Osteocyte (in vitro differentiated cells): ENCODE data around the gene USP6. TPM values are rescaled to one million over a fixed set of nuclear protein-coding genes. Genes with fewer than 3 reads are reported as not detected.

Experiments used
- DNase-seq: peaks from one replicate; pipeline ENCODE4 v3.0.0; 2021; ENCODE audit warnings: mixed read lengths; ENCODE audit not compliant: unreplicated experiment; ENCODE audit errors: extremely low spot score
- H3K27ac Mint-ChIP-seq: one replicate; pipeline ENCODE4 v1.8.0; 2021; ENCODE audit warnings: mild to moderate bottlenecking, mixed read lengths; ENCODE audit not compliant: unreplicated experiment
- H3K27me3 Mint-ChIP-seq: one replicate; pipeline ENCODE4 v1.8.0; 2021; ENCODE audit warnings: mixed read lengths; ENCODE audit not compliant: unreplicated experiment
- H3K36me3 Mint-ChIP-seq: one replicate; pipeline ENCODE4 v1.8.0; 2021; ENCODE audit warnings: mixed read lengths; ENCODE audit not compliant: unreplicated experiment
- H3K4me1 Mint-ChIP-seq: one replicate; pipeline ENCODE4 v1.8.0; 2021; ENCODE audit warnings: mixed read lengths; ENCODE audit not compliant: unreplicated experiment
- H3K4me3 Mint-ChIP-seq: one replicate; pipeline ENCODE4 v1.8.0; 2021; ENCODE audit warnings: mild to moderate bottlenecking, moderate library complexity, mixed read lengths; ENCODE audit not compliant: unreplicated experiment
- H3K9me3 Mint-ChIP-seq: one replicate; pipeline ENCODE4 v1.8.0; 2021; ENCODE audit warnings: mixed read lengths; ENCODE audit not compliant: unreplicated experiment
- total RNA-seq: library from RNA; stranded (reverse); gene quantifications from 2 replicates; pipeline ENCODE4 v1.2.1, GENCODE V29; 2021
- TF ChIP-seq, protein P1 (sequence below): fragments of 200-600 bp; sonication (generic); IDR thresholded peaks from 2 replicates; pipeline ENCODE4 v1.5.0; 2021; ENCODE audit warnings: antibody characterized with exemption, mild to moderate bottlenecking, moderate library complexity

Gene USP6
- total RNA-seq, 1 donor from 2014 or later = 0.13 TPM

DNA sequence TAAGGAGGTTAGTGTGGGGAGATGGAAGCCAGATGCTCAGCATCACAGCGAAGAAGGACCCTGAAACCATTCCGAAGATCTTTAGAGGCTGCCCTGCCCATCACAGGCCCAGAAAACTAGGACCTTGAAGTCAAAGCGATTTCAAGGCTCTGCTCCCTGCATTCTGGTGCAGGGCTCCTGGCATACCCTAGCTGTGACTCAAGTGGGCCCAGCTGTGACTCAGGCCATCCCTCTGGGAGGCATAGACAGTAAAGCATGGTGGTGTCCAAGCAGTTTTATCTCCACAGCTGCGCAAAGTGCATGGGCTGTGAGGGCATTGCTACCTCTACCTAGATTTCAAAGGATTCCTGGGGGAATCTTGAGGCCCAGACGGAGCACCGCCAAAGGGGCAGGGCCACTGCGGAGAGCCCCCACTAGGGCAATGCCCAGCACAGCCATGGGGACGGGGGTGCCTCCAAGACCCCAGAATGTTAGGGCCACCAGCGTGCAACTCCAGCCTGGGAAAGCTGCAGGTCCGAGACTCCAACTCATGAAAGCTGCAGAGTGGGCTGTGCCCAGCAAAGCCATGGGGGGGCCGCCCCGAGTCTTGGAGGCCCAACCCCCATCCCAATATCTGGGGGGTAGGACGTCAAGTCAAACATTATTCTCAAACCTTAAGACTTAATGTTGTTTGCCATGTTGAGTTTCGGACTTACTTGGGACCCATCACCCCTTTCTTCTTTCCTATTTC is 87.5 kb downstream of the USP6 start:
- TF ChIP-seq, protein P1, sequence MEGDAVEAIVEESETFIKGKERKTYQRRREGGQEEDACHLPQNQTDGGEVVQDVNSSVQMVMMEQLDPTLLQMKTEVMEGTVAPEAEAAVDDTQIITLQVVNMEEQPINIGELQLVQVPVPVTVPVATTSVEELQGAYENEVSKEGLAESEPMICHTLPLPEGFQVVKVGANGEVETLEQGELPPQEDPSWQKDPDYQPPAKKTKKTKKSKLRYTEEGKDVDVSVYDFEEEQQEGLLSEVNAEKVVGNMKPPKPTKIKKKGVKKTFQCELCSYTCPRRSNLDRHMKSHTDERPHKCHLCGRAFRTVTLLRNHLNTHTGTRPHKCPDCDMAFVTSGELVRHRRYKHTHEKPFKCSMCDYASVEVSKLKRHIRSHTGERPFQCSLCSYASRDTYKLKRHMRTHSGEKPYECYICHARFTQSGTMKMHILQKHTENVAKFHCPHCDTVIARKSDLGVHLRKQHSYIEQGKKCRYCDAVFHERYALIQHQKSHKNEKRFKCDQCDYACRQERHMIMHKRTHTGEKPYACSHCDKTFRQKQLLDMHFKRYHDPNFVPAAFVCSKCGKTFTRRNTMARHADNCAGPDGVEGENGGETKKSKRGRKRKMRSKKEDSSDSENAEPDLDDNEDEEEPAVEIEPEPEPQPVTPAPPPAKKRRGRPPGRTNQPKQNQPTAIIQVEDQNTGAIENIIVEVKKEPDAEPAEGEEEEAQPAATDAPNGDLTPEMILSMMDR = no peak
- Mint-ChIP-seq H3K4me1 (peaks cover 6% of the 10 kb centered on the region), H3K4me3 (no peak overlapping the region), H3K27ac (no peak overlapping the region), H3K36me3 (peaks cover 7% of the 10 kb centered on the region), H3K27me3 (no peaks in the 10 kb centered on the region), H3K9me3 (no peaks in the 10 kb centered on the region)
- no peak for DNase-seq

DNA sequence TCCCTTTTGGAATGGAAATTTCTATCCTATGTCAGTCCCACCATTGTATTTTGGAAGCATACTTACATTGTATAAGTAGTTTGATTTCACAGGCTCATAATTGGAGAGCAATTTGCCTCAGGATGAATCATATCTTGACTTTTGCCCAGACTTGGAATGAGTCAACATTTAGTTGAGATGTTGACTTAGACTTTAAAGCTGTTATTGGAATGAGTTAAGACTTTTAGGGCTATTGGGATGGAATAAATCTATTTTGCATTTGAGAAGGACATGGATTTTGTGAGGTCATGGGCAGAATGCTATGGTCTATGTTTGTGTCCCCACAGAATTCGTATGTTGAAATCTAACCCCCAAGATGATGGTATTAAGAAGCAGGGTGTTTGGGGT is 88.1 kb downstream of the USP6 start:
- Mint-ChIP-seq H3K27me3 (no peaks in the 10 kb centered on the region), H3K4me3 (no peak overlapping the region), H3K27ac (no peak overlapping the region), H3K9me3 (no peaks in the 10 kb centered on the region), H3K4me1 (peaks cover 6% of the 10 kb centered on the region), H3K36me3 (peaks cover 7% of the 10 kb centered on the region)
- TF ChIP-seq, protein P1 = no peak
- DNase-seq = no peak

DNA sequence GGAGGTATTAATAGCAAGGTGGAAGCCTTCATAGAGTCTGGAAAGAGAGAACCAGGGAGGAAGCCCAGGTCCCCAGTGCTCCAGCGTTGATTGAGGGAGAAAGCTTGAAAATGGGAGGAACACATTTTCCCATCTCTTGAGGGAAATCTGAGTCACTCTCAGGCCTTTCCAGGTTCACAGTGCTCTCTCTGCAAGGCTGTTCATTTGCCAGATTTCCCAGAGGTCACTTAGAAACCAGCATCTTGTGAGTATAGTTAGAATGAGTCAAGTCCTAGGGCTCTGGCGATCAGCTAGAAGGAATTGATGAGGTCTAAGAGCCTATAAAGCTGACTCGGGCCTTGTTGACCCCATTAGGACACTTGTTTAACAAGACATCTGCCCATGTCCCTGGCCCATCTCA is 93.6 kb downstream of the USP6 start:
- Mint-ChIP-seq H3K9me3 (no peaks in the 10 kb centered on the region), H3K36me3 (peaks cover 7% of the 10 kb centered on the region), H3K4me3 (no peak overlapping the region), H3K27ac (no peak overlapping the region), H3K4me1 (no peaks in the 10 kb centered on the region), H3K27me3 (no peaks in the 10 kb centered on the region)
- TF ChIP-seq, protein P1 = no peak
- no peak for DNase-seq

DNA sequence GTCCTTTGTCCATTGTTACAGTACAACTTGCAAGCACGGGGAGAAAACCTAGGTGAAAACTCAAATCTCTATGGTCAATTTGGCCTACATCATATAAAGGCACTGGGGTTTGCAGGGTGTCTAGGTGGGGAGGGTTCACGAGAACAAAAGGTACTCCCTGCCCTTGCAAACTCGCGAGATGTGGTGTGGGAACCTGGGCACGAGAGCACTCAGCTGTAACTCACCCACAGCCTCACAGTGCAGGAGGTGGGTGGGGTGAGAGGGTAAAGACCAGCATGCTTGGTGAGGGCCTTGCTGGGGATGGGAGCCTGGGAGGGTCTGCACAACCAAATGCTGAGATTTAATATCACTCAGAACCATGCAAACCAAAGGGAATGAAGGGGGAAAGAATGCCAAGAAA is 94.3 kb downstream of the USP6 start:
- H3K9me3 Mint-ChIP-seq = no peaks in the 10 kb centered on the region
- no peaks in the 10 kb centered on the region for H3K27me3 Mint-ChIP-seq
- H3K27ac Mint-ChIP-seq = no peak overlapping the region

DNA sequence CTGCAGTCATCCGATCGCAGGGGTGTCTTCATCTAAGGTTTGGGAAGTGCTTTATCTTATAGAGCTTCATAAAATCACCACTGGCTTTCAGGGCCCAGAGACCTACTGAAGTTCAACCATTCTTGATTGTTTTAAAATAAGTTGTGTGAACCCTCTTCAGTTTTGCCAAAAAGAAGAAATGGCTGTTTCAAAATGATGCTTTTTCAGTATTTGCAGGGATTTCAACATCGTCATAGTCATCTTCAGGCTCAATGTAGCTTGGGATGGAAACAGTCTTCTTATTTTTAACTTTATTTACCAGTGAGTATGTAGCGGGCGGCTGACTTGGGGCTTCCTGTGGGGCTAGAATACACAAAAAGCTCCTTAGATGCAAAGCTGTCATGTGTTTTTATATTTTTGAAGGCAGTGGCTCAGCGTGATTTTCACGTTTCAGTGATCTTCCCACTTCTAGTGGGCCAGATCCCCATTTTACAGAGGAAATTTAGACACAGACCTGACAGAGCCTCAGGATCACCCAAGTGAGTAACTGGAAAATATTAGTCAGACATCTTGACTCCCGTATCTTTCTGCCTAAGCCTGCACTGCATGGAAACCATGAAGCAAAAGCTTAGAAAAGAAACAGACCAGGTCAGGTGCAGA is 94.9 kb downstream of the USP6 start:
- DNase-seq = no peak
- H3K4me3 Mint-ChIP-seq = no peak overlapping the region
- TF ChIP-seq, protein P1 = no peak
- H3K4me1 Mint-ChIP-seq = no peaks in the 10 kb centered on the region
- H3K9me3 Mint-ChIP-seq = no peaks in the 10 kb centered on the region
- no peak overlapping the region for H3K27ac Mint-ChIP-seq
- H3K27me3 Mint-ChIP-seq = no peaks in the 10 kb centered on the region
- H3K36me3 Mint-ChIP-seq = peaks cover 11% of the 10 kb centered on the region

More for the DNA sequence above, 94.3 kb downstream of the USP6 start:
- no peak for DNase-seq
- H3K4me1 Mint-ChIP-seq = no peaks in the 10 kb centered on the region
- no peak overlapping the region for H3K4me3 Mint-ChIP-seq
- peaks cover 11% of the 10 kb centered on the region for H3K36me3 Mint-ChIP-seq
- TF ChIP-seq, protein P1 = no peak
